ENCODE results near the gene SOX5.

The SOX5 gene

DNA sequence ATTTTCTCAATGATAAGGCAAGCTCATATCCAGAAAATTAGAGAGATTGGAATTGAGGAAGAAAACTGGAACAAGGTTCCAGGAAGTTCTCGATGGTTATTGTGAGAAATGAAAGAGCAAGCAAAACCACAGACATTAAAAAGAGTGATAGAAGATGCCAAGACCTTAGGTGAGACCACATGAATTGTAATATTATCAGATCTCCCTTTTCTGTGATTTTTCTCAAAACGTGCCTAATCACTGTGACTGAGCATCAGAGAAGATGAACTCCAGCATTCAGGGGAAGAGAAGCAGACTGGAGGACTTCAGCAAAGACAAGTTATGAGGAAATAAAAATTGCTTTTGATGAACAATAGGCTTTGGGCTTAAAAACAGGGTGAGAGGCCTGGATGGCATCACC lies 278.8 kb downstream of the SOX5 start:
- FAIRE-seq = no peak

DNA sequence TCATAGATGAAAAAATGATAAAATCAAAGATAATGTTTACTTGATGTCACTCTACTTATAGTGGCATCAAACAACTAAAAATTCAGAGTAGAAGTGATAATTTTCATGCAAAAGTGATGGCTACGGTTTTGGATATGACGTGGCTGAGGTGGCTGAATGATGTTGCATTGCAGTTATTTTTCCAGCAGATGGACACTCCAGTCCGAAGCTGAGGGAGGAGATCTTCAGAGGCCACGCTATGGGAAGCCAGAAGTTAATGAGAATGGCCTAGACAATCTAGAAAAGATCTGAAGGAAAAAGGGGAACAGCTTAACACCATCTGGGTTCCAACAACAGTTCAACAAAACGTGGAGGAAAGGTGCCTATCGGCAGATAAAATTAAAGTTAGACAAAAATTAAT lies 279.8 kb downstream of the SOX5 start:
- FAIRE-seq = no peak

DNA sequence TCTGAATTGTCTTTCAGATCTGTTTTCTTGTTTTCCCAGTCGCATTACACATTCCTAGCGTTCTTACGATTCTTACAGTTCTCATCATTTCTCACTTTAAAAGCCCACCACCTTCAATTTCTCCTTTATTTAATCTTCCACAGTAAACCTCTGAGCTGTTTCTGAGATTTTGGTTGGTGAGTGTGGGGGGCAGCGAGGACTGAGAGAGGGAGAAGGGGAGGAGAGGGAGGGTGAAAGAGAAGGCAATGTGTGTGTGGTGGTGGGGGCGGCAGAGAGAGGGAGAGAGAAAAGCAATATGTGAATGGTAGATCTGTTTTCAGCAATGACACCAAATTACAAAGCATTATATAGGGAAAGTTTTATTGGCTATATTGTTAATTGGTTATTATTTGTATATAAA lies 282.6 kb downstream of the SOX5 start:
- FAIRE-seq = no peak

DNA sequence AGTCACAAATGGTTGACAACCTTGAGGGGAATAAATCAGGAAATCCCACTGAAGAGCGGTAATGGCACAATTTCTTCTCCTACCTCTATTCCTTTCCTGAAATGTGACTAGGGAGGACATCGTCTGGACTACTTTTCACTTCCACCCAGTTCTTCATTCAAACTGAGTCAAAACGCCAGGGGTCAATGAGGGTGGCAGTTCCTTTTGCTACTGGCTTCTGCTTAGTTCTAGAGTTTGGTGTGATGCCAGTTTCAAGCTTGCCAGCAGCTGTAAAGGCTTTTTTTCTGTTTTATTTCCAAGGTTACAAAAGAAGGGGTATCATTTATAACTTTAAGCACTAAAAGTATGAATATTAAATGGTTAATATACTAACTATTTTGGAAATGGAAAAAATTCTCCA lies 286.5 kb downstream of the SOX5 start:
- no peak for FAIRE-seq

DNA sequence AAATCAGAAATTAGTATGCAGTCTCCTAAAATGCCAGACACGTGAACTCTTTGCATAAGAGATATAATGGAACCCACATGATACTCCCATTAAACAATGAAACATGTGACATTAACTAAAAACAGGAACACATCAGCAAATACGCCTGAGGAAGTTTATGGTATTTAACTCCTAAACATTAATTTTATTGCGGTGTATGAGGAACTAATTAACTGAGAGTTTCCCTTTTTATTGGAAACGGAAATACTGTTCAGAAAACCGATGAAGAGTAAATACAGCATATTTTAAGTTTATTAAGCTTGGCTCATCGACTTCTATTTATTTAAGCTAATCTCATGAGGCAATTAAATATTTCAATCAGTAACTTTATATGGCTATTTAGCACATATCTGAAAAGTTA lies 290.3 kb downstream of the SOX5 start:
- no peak for FAIRE-seq

DNA sequence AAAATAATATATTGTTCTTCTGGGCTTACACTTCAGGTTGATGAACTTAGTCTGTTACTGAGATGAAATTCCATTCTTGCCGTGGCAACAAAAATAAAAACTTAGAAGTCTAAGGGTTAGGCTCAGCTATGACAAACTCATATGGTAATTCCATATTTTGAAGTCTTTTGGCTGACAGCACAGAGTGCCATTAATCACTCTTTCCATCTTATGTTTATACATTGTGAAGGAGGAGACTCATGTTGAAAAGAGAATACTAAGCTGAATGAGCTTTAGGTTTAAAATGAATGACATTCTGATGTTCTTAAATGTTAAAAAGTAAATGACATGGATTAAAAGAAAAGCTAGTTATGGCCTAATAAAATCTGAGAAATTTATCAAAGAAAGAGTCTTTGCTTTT lies 291.9 kb downstream of the SOX5 start:
- FAIRE-seq = no peak

DNA sequence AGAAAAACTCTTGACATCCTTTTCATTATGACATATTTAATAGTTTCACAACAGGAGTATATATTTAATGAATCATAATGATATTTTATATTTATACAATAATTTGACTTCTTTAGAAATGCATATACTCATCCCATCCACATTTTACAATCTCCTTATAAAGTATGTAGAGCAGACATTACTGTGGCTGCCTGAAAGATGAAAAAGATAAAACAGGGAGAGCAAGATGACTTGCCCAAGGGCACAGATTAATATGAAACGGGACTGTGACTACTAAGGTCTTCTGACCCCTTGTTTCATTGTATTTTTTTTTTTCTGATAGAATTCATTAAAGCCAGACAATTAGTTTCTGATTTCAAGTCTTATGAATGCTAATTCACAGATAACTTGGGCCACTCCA lies 293.6 kb downstream of the SOX5 start:
- FAIRE-seq = no peak

DNA sequence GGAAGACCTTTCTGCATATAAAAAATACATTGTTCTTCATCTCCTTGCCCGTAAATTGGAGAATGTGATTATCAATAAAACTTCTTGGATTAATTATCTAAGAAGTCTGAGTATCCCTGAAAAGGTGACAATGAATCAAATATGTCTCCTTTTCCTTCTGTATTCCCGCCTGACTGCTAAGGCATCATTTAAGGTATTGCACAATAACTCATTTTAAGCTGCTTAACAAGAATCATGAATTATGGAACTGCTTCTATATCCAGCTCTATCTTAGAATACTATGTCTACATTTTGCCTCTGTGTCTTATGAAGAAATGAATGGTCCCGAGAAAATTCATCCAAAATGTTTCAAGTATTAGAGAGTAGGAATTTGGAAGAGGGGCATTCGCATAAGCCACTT lies 294.4 kb downstream of the SOX5 start:
- FAIRE-seq = no peak

DNA sequence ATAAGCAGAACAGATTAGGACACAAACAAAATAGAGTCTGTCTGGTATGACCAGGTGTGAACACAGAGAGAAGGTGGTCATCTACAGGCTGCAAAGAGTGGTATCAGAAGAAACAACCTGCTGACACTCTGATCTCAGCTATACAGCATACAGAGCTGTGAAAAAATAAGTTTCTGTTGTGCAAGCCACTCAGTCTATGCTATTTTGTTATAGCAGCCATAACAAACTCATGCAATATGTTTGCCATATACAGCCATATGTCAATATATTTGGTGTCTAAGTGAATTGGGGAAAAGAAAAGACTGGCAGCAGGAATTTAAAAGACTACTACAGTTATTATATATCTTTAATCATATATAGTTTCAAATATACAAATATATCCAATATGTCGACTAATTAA lies 300.9 kb downstream of the SOX5 start:
- no peak for FAIRE-seq

DNA sequence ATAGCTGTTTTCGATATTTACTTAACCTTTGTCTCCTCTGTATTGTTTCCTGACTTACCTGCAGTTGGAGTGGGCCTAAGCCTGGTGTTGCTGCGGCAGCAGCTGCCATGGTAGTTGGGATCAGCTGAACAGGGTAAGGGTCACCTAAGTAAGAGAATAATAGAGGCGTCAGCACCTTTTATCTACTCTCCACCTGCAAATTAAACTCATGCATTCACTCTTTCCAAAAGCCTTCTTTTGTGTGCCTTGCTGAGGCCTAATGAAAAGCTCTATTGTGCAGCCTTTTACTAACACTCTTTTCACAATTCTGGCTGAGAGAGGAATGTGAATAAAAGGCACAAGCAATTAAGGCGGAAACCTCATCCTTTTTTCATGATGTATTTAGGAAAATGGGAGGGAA lies 308.7 kb downstream of the SOX5 start:
- FAIRE-seq = no peak

DNA sequence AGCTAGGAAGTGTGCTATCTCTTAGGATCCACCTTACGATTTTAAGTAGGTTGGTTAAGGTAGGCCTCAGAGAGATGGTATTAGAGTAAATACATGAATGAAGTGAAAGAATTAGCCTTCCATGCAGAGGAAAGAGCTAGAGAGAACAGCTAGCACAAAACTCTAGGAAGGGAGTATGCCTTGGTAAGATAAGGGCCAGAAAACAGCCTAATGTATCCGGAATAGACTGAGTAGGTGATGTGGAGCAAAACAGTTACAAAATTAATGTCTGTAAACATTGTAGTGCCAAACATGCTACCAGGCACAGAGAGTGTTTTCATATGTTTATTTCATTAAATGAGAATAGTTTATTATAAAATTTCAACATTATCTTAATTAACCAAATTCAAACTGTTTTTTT lies 315.1 kb downstream of the SOX5 start:
- no peak for FAIRE-seq

DNA sequence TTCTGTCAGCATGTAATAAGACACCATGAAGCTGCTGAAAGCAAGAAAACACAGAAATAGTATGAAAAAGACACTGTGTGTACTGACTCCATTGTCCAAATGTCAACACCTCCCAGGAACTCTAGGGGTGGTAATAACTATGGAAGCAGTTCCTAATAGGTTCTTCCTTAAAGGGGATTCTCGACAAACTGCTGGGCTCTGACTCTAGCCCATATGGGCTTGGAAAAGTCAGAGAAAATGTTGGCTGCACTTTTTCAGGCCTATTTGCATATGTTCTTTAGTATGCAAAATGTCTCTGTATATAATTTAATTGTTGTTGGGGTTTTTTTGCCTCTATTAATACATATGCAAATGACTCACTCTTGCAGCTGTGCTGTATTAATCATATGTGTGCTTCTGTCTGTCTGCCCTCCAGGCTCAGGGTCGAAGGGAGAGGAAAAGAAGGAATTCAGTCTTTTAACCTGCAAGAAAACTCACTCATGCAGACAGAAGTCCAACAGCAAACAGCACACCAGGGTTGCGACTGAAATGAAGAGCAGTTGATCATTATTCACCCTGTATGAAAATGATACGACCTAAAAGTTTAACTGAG lies 317.6 kb downstream of the SOX5 start:
- FAIRE-seq = no peak

DNA sequence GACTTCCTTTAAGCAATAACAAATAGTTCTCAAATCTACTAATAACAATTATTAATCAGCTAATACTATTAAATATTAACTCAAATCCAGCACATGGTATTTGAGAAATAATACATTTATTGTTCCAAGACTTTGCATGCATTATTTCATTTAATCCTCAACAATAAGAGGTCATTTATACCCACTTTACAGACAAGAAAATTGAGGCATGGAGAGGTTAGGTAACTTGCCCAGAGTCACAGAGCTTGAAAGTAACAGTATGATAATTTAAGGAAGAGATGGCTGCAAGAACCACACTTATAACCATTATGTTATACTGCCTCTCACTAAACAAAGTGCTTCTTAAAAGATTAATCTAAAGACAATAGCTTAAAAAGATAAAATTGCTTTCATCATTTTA lies 318.9 kb downstream of the SOX5 start:
- no peak for FAIRE-seq

DNA sequence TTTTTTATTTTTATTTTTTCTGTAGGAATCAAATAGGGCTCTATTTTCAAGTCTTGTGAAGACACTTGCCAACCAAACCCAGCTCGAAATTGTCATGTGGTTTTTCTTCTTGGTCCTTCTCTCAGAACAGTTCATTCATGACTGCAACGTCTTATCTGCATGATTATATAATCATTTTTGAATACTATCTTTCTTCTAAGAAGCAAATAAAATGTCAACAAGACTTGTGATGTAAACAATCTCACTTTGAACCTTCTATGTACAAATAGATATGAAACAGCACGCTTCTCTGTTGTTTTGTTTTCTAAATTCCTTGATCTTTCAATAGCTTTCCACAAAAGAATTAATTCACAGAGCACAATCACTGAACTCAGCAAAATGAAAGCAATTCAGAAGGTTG lies 320.7 kb downstream of the SOX5 start:
- no peak for FAIRE-seq

DNA sequence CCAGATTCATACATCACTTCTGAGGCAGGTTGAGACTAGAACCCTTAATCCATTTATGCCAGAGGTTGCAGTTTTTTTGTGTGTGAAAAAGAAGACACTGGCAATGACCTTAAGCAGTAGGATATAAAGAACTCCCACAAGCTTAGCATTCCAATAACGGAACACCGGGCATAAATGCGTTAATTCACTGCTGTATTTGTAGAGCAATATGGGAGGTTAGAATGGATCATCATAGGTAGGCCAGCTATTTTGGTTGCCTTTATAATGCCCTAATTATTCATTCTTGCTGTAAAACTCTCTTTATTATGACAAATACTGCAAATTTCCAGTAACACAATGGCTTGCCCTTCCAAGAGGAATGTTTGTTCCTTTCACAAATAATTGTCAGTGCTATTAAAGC lies 322.7 kb downstream of the SOX5 start:
- FAIRE-seq = no peak

DNA sequence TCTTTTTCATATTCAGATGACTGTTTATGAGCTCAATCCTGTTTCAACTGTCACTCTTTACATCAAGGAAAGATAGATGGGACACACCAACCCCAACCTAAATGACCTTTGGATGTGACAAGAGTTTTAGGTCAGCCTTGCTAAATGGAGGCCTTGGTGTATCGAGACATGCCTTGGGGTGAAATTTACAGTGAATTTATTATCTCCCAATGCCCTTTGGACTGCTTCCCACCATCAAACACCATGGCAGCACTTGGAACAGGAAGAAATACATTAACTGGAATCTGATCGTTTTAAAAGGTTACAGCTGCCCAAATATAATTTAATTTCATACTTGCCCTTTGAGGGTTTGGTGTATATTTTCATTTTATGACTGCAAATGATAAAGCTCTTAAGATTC lies 327.6 kb downstream of the SOX5 start:
- FAIRE-seq = no peak

DNA sequence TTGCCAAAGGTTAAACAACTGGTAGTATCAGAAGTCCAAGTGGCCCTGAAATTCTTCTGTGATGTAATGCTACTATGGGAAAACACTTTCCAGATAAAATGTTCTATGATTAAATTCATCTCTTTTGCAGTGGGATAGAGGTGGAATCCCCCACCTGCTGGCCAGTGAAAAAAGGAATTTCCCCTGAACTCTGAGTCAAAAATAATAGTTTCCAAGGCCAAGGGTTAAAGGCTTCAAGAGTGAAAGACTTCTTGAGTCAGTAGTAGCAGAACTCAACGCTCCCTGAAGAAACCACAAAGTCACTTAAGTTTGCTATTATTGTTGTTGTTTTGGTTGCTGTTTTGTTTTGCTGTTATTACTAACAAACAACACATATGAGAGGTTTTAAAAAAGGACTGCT lies 330.8 kb downstream of the SOX5 start:
- FAIRE-seq = no peak

DNA sequence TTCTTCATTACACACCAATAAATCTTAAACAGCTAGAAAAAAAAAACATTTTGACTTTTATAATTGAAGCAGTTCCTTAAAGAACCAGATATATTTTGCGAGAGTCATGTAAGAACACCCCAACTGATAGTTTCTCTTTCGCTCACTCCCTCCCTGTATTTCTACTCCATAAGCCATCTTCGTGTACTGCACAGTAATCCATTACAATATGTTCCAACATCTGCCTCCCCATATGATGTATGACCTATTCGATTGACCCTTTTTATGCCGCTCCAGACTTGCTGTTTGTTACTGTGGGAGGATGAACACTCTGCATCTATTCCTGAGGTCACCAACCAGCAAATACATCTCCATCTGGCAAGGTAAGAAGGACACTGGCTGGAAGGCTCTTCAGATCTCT lies 331.7 kb downstream of the SOX5 start:
- FAIRE-seq = no peak

DNA sequence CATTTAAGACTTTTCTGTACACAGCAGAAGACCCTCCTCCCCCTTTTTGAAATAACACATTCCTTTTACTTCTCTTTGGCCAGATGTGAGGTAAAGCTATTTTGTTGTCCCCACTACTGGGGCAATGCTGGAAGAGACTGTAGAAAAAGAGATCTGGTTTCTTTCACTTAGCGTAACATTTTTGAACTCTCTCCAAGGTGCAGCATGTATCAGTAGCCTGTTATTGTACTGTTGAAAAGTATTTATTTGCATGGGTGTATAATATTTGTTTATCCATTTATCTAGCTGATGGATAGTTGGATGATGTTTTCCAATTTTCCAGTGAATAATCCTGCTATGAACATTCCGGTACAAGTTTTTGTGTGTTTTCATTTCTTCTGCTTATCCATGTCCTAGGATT lies 335.2 kb downstream of the SOX5 start:
- FAIRE-seq = no peak

DNA sequence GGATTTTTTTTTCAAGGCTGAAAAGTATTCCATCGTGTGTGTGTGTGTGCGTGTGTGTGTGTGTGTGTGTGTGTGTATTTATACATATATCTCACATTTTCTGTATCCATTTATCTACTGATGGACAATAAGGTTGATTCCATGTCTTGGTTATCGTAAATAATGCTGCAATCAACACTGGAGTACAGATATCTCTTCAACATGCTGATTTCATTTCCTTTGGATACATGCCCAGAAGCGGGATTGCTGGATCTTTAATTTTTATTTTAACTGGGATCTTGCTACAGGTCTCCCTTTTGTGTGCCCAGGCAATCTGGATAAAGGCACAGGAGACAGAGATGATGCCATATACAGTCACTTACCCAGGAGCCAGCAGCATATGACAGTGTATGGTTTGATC lies 338.1 kb downstream of the SOX5 start:
- FAIRE-seq = no peak

DNA sequence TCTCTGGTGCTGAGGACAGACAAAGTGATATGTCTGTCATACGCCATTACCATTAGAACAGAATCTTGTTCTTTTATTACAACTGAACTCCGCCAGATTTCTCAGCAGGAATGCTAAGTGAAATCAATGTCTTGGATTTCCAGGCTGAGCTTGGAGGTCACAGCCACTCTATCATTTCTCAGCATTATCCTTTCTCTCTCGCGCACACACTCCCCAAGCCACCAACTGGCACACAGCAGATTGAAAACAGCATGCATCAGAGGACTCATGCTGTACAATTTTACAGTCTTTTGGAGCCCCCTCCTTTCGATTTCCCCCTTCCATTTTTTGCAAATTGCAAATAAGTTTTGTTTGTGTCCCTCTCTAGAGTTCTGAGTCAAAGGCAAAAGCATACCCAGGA lies 348.6 kb downstream of the SOX5 start:
- FAIRE-seq = no peak

DNA sequence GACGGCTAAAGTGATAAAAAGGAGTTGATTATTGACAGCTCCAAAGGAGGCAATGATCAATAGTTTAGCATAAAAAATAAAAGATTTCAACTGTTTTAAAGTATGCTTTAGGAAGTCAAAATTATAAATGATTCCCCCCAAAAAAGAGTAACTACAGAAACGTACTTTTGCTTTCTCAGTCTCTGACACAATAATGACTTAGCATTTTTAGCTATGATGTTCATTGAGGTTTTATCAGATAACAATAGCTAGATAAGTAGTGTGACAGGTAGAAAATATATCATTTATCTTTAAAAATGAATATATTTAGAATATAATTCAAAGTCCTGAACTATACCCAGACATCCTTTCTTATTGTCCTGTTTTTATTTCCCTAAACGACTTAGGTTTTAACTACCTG lies 352.9 kb downstream of the SOX5 start:
- FAIRE-seq = no peak

DNA sequence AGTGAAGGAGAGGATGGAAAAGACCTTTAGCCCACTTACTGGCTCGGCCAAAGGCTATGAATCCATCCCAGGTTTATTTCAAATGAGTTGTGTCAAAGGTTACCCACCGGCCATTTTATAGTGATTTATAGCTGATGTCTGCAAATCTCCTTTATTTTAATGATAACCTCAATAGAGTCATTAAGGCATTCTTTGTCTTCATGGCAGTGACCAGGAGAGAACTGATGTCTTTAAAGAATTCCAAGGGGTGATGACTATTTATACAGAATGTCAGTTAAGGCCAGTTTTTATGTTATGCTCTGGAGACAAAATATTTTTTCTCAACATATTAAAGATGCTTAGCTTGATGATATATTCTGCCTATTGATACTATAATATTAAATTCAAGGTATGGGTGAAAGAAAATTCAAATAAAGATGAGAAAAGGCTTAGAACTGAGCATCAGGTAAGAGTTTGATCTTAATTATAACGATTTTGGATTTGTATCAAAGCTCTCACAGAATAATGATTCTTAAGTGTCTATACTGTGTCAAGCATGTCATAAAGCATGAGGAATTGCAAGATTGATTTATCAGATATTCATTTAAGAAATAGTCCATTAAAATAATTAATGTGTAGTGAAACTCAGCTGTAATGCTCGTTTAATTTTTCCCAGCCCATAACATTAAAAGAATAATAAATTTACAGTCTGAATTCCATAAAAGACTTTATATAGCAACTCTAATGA lies 361.5 kb downstream of the SOX5 start:
- no peak for FAIRE-seq

DNA sequence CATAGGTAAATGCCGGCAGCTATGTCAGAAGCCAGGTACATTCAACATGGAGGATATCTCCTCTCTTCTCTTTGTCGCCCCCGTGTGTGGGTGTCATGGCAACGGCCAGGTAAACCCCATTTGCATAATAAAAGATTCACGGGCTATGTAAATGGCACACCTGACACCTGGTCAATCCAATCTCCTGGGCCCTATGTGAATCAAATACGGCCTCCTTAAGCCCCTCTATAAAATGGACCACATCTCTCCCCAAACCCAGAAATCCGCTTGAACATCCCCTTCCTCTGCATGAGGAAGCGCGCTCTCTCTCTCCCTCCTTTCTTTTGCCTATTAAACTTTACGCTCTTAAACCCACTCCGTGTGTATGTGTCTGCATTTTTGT lies 363.7 kb downstream of the SOX5 start:
- no peak for FAIRE-seq

DNA sequence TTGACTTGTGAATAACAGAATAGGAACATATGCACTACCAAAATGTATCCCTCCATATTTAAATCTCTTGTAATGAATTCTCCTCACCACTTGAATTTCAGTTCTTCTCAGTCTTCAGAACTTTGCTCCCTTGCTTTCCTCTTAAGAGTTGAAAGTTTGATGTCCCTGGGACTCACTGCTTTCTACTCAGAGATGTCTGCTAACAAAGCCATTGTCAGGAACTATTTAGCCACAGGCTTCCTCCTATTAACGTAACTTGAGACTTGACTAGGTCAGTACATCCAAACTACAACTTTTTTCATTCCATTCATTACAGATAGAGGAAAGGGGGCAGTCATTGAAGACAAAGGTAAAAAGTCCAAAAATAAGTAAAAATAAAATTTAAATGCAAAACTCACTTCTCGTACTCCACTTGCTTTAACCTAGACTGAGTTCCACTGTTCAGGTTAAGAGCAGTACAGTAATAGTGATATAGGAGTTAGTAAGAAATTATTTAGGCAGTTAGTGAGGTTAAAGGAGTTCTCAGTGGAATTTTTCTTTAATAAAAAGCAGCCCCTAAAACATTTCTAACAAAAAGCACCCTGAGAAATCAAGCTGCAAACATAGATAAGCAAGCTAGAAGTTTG lies 364.2 kb downstream of the SOX5 start:
- no peak for FAIRE-seq
